ENCODE measurements around the gene ITGB3BP.

- no peak for TF ChIP-seq CTCF (IDR thresholded peaks at IDR 0.05)
- no peak for TF ChIP-seq POLR2A (IDR thresholded peaks at IDR 0.05)
Measured at GRCh38 chr1:63532727-63533126, 9.7 kb upstream of the ITGB3BP start.

All from body of pancreas (tissue), 4 donors.